ENCODE data around the gene XPO6. TPM values are rescaled to one million over a fixed set of nuclear protein-coding genes. Genes with fewer than 3 reads are reported as not detected.

XPO6 gene
- total and polyA plus RNA-seq, 4 donors = 27.5 to 50.0 (median 36.0) TPM

DNA sequence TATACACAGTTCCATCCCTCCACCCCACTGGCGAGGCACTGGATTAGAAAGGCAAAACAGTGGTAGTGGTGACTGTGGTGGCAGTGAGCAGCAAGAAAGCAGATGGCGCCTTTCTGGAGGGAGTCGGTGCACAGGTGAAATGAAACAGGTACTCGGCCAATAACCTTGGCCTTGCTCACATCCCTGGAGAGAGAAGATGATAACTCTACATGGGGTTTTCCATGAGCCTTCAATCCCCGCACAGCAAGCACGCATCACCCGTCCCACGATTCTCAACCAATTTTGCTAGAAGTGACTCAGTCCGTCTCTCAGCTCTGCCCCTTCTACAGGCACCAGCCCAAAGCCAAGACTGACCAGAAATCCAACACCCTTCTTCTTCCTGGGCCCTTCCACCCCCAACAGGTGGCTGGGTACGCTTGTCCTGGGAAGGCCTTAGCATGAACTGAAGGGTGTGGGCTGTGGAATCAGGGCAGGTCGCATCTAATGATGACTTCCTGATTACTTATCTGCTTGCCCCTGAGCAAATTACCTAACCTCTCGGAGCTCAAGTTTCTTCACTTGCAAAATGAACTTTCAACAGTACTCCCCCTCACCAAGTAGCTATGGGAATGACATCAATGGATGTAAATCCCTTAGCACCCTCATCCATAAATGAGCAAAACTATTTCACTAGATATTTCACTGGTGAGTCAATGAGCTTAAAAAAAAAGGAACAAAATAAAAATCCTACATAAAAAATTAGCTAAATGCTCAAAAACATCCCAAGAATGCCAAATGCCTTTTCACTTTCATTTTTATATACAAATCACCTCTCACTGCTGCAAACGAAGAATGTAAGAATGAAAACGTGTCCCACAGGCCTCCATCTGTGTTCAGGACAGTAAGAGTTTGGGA lies 18.0 kb downstream of the XPO6 start:
- Histone ChIP-seq H3K9me3 (ENCODE audit: control insufficient read depth in 4 of 4, low read length in 3 of 4) (no peaks in the 10 kb centered on the region), H3K4me1 (ENCODE audit: control insufficient read depth in 4 of 4, insufficient read depth in 4 of 4, low read length in 3 of 4) (no peaks in the 10 kb centered on the region), H3K27me3 (ENCODE audit: control insufficient read depth in 4 of 4, insufficient read depth in 4 of 4, low read length in 3 of 4) (no peaks in the 10 kb centered on the region), H3K36me3 (ENCODE audit: control insufficient read depth in 4 of 4, insufficient read depth in 3 of 4, low read depth in 1 of 4, low read length in 3 of 4) (peaks cover 0 to 4% (median 0%) of the 10 kb centered on the region in 4 donors), H3K4me3 (ENCODE audit: low read depth in 1 of 3, low read length in 3 of 3) (no peak overlapping the region), H3K9ac (ENCODE audit: low read depth in 1 of 2, low read length in 2 of 2) (no peak overlapping the region), H3K27ac (ENCODE audit: low read depth in 1 of 2, low read length in 2 of 2) (no peak overlapping the region)
- WGBS = 81% methylated on average over 14 of the region's 14 CpGs
- TF ChIP-seq JUND (IDR thresholded peaks at IDR 0.05) = no peak
- TF ChIP-seq TAF1 (conservative IDR thresholded peaks at IDR 0.05) = no peak
- no peak for TF ChIP-seq EGR1 (IDR thresholded peaks at IDR 0.05; ENCODE audit: low read depth in 2 of 2)
- TF ChIP-seq, protein P1, sequence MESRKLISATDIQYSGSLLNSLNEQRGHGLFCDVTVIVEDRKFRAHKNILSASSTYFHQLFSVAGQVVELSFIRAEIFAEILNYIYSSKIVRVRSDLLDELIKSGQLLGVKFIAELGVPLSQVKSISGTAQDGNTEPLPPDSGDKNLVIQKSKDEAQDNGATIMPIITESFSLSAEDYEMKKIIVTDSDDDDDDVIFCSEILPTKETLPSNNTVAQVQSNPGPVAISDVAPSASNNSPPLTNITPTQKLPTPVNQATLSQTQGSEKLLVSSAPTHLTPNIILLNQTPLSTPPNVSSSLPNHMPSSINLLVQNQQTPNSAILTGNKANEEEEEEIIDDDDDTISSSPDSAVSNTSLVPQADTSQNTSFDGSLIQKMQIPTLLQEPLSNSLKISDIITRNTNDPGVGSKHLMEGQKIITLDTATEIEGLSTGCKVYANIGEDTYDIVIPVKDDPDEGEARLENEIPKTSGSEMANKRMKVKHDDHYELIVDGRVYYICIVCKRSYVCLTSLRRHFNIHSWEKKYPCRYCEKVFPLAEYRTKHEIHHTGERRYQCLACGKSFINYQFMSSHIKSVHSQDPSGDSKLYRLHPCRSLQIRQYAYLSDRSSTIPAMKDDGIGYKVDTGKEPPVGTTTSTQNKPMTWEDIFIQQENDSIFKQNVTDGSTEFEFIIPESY (IDR thresholded peaks at IDR 0.05) = no peak
- TF ChIP-seq, protein P2, sequence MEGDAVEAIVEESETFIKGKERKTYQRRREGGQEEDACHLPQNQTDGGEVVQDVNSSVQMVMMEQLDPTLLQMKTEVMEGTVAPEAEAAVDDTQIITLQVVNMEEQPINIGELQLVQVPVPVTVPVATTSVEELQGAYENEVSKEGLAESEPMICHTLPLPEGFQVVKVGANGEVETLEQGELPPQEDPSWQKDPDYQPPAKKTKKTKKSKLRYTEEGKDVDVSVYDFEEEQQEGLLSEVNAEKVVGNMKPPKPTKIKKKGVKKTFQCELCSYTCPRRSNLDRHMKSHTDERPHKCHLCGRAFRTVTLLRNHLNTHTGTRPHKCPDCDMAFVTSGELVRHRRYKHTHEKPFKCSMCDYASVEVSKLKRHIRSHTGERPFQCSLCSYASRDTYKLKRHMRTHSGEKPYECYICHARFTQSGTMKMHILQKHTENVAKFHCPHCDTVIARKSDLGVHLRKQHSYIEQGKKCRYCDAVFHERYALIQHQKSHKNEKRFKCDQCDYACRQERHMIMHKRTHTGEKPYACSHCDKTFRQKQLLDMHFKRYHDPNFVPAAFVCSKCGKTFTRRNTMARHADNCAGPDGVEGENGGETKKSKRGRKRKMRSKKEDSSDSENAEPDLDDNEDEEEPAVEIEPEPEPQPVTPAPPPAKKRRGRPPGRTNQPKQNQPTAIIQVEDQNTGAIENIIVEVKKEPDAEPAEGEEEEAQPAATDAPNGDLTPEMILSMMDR (IDR thresholded peaks at IDR 0.05; ENCODE audit: low read depth, low read length, missing input control) = no peak
- TF ChIP-seq FOXA1 (IDR thresholded peaks at IDR 0.05) = no peak
- TF ChIP-seq, protein P3, sequence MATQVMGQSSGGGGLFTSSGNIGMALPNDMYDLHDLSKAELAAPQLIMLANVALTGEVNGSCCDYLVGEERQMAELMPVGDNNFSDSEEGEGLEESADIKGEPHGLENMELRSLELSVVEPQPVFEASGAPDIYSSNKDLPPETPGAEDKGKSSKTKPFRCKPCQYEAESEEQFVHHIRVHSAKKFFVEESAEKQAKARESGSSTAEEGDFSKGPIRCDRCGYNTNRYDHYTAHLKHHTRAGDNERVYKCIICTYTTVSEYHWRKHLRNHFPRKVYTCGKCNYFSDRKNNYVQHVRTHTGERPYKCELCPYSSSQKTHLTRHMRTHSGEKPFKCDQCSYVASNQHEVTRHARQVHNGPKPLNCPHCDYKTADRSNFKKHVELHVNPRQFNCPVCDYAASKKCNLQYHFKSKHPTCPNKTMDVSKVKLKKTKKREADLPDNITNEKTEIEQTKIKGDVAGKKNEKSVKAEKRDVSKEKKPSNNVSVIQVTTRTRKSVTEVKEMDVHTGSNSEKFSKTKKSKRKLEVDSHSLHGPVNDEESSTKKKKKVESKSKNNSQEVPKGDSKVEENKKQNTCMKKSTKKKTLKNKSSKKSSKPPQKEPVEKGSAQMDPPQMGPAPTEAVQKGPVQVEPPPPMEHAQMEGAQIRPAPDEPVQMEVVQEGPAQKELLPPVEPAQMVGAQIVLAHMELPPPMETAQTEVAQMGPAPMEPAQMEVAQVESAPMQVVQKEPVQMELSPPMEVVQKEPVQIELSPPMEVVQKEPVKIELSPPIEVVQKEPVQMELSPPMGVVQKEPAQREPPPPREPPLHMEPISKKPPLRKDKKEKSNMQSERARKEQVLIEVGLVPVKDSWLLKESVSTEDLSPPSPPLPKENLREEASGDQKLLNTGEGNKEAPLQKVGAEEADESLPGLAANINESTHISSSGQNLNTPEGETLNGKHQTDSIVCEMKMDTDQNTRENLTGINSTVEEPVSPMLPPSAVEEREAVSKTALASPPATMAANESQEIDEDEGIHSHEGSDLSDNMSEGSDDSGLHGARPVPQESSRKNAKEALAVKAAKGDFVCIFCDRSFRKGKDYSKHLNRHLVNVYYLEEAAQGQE (IDR thresholded peaks at IDR 0.05) = no peak
- no peak for TF ChIP-seq HNF4G (IDR thresholded peaks at IDR 0.05)
- no peak for TF ChIP-seq SP1 (IDR thresholded peaks at IDR 0.05)
- TF ChIP-seq HNF4A (conservative IDR thresholded peaks at IDR 0.05) = no peak
- TF ChIP-seq RAD21 (IDR thresholded peaks at IDR 0.05) = no peak
- no peak for TF ChIP-seq RXRA (IDR thresholded peaks at IDR 0.05)
- TF ChIP-seq FOXA2 (IDR thresholded peaks at IDR 0.05) = no peak
- TF ChIP-seq NR2F2 (IDR thresholded peaks at IDR 0.05) = no peak
- TF ChIP-seq, protein P4, sequence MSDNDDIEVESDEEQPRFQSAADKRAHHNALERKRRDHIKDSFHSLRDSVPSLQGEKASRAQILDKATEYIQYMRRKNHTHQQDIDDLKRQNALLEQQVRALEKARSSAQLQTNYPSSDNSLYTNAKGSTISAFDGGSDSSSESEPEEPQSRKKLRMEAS (IDR thresholded peaks at IDR 0.05) = no peak
- no peak for TF ChIP-seq GABPA (IDR thresholded peaks at IDR 0.05 in 1 of 2, conservative IDR thresholded peaks at IDR 0.05 in 1 of 2)
- no peak for DNase-seq (ENCODE audit: low spot score)
